Measurements from ENCODE around the gene PPP1R15B. TPM values are rescaled to one million over a fixed set of nuclear protein-coding genes. Genes with fewer than 3 reads are reported as not detected.

PPP1R15B gene
- total and polyA plus RNA-seq, 2 of the 4 experiments (the other 2 are of a cell fraction) = 14.9 to 15.0 TPM

DNA sequence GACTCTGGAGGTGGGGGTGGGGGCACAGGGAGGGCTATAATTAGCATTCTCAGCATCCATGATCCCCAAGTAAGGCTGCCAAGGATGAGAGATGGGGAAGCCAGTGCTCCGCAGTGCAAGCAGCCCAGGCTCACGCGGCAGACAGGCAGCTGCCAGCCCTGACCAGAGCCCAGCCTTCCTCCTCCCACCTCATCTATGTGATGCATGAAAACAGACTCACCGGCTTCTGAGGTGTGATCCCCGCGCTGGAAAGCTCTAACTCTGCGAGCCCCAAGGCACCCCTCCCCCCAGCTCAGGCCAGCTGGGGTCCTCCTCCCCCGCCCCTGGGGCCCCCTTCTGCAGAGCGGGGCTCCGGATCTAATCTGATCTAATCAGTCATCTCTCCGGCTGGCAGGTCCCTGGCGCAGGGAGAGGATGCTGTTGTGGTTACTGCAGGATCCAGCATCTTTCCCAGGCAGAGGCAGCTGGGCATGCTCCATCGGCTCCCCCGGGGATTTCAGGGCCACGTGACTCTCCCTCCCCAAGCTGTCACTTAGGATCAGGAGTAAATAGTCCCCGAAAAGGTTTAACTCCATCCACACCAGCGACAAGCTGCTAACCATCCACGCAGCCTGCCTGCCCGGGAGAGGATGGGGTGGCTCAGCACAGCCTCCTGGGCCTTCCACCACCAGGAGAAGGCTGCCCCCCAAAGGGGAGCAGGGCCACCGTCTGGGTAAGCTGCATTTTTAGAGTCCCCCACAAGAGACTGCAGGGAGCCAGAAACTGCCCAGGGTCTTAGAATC lies 52.0 kb downstream of the PPP1R15B start, which contains the start of gene PLEKHA6 (continued):
- TF ChIP-seq, protein P1, sequence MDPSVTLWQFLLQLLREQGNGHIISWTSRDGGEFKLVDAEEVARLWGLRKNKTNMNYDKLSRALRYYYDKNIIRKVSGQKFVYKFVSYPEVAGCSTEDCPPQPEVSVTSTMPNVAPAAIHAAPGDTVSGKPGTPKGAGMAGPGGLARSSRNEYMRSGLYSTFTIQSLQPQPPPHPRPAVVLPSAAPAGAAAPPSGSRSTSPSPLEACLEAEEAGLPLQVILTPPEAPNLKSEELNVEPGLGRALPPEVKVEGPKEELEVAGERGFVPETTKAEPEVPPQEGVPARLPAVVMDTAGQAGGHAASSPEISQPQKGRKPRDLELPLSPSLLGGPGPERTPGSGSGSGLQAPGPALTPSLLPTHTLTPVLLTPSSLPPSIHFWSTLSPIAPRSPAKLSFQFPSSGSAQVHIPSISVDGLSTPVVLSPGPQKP (IDR thresholded peaks at IDR 0.05; ENCODE audit: borderline replicate concordance, low read depth, low read length) = no peak

DNA sequence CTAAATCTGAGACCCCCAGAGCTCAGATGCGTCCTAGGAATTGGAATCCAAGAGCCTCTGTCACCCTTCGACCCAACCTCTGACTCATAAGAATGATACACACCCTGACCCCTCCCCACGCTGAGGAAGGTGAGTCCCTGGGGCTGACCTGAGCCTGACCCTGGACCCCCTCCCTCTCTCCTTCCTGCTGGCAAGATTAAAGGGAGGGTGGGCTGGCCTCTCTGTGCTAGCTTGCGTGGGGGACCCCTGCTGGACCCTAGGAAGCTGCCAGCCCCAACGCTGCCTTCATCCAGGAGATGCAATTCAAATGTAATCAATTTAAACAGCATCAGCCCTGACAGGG lies 52.5 kb downstream of the PPP1R15B start:
- Histone ChIP-seq H3K4ac (ENCODE audit: low read depth, low read length) (peak overlapping the region; percentile 64), H3K4me2 (ENCODE audit: low read depth, low read length) (peak overlapping the region; percentile 8; the same call in 1 of the 2 replicates), H4K20me1 (ENCODE audit: insufficient read depth, low read length) (no peaks in the 10 kb centered on the region), H3K18ac (ENCODE audit: low read depth, low read length) (peak overlapping the region; percentile 20), H2AK5ac (ENCODE audit: low read depth, low read length) (peak overlapping the region; percentile 57; the same call in 1 of the 2 replicates), H3K56ac (ENCODE audit: extremely low read depth, insufficient read depth, low read length) (no peak overlapping the region; the same call in 1 of the 2 replicates), H3K79me1 (ENCODE audit: low read depth in 1 of 2, low read length in 2 of 2) (no peaks in the 10 kb centered on the region), H3K23ac (ENCODE audit: low read depth, low read length) (no peak overlapping the region), H3K9me1 (ENCODE audit: insufficient read depth, low read length) (no peaks in the 10 kb centered on the region), H3K9me3 (ENCODE audit: control insufficient read depth, insufficient read depth, low read length) (no peaks in the 10 kb centered on the region), H4K5ac (ENCODE audit: low read depth, low read length) (peak overlapping the region; percentile 43; the same call in 1 of the 2 replicates), H2BK5ac (ENCODE audit: low read depth, low read length, poor library complexity, severe bottlenecking) (no peak overlapping the region), H3K27me3 (ENCODE audit: control insufficient read depth, insufficient read depth, low read length) (no peaks in the 10 kb centered on the region), H2BK120ac (ENCODE audit: low read depth, low read length) (peak overlapping the region; percentile 69), H3K14ac (replicated peaks; ENCODE audit: low read depth, low read length) (no peak overlapping the region), H2BK15ac (ENCODE audit: low read depth, low read length) (peak overlapping the region; percentile 36; the same call in 1 of the 3 replicates), H3K4me3 (ENCODE audit: insufficient read depth, low read depth, low read length) (no peak overlapping the region), H2AK9ac (replicated peaks; ENCODE audit: low read depth, low read length, poor library complexity) (peak overlapping the region; percentile 67), H3K4me1 (ENCODE audit: control insufficient read depth, insufficient read depth, low read length) (peaks cover 18% of the 10 kb centered on the region), H3K27ac (ENCODE audit: insufficient read depth, low read length) (no peak overlapping the region), H3K9ac (ENCODE audit: low read depth, low read length) (peak overlapping the region; percentile 15), H2BK20ac (ENCODE audit: low read depth, low read length) (peak overlapping the region; percentile 69), H2AFZ (replicated peaks; ENCODE audit: low read length, poor library complexity) (peak overlapping the region; percentile 9), H4K91ac (ENCODE audit: insufficient read depth, low read depth, low read length) (peak overlapping the region; percentile 32), H4K8ac (ENCODE audit: low read depth in 2 of 2, low read length in 2 of 2) (peak overlapping the region; percentile 30 to 50; a peak in 3 of 4 replicates), H3K36me3 (ENCODE audit: control insufficient read depth, insufficient read depth, low read length) (no peaks in the 10 kb centered on the region)
- POLR2A ChIA-PET (ENCODE audit: unreplicated experiment) = no interaction called here
- in situ Hi-C loops (cut with MboI; ENCODE audit: low sequenced_read_pairs) (no loop called here), dilution Hi-C loops (cut with HindIII; ENCODE audit: low sequenced_read_pairs, unreplicated experiment) (no loop called here), intact Hi-C loops (cut with micrococcal nuclease) (loop anchor here (10.0 kb wide), 1 partner anchor 64 kb away; no protein-coding TSS in a partner anchor)
- CTCF ChIA-PET = interaction anchor here (0.6 to 2.6 kb wide), 10 partner anchors 16 to 167 kb away, joined by 3 to 23 read pairs (median 5); no protein-coding TSS in a partner anchor
- TF ChIP-seq BHLHE40 (IDR thresholded peaks at IDR 0.05; ENCODE audit: low read depth, low read length) (no peak), MAZ (IDR thresholded peaks at IDR 0.05; ENCODE audit: borderline replicate concordance, low read depth, low read length) (no peak), MAFK (IDR thresholded peaks at IDR 0.05; ENCODE audit: low read depth, low read length) (no peak), CEBPB (IDR thresholded peaks at IDR 0.05; ENCODE audit: low read depth, low read length) (no peak), NFE2L2 (IDR thresholded peaks at IDR 0.05; ENCODE audit: low read depth, low read length) (no peak), RCOR1 (IDR thresholded peaks at IDR 0.05; ENCODE audit: insufficient replicate concordance, low read length) (no peak), RFX5 (IDR thresholded peaks at IDR 0.05; ENCODE audit: low read depth, low read length) (no peak), POLR2A (IDR thresholded peaks at IDR 0.05; ENCODE audit: low read depth, low read length) (no peak)
- TF ChIP-seq, protein P1 (IDR thresholded peaks at IDR 0.05; ENCODE audit: borderline replicate concordance, low read depth, low read length) = no peak
- TF ChIP-seq, protein P2, sequence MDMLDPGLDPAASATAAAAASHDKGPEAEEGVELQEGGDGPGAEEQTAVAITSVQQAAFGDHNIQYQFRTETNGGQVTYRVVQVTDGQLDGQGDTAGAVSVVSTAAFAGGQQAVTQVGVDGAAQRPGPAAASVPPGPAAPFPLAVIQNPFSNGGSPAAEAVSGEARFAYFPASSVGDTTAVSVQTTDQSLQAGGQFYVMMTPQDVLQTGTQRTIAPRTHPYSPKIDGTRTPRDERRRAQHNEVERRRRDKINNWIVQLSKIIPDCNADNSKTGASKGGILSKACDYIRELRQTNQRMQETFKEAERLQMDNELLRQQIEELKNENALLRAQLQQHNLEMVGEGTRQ (IDR thresholded peaks at IDR 0.05; ENCODE audit: low read depth, low read length) = no peak
- ATAC-seq (ENCODE audit: low read depth) (no peak), DNase-seq (no peak)
- WGBS, 2 experiments (ENCODE audit: extremely low coverage in 2 of 2, insufficient read length in 1 of 2) = no CpG with 5 or more reads among the region's 5 CpGs
- no TSS peak for BruUV-seq (replicated peaks)
